Esophagus squamous epithelium (tissue), 5 donors: ENCODE measurements around the gene SOX12. TPM values are rescaled to one million over a fixed set of nuclear protein-coding genes. Genes with fewer than 3 reads are reported as not detected.
"Not testable (repeated sequence)": the region's sequence is repeated elsewhere in the genome, so short reads cannot be mapped to it uniquely, and the experiment has no call there.

Experiments used
- DNase-seq: peaks from one replicate; lab custom pipeline; 2025; lab: John Stamatoyannopoulos, UW
- H3K27ac ChIP-seq, 4 donors: fragments of 200-600 bp; sonication (generic); one replicate each; pipeline ENCODE4 v1.5.1; 2016 to 2019; ENCODE audit warnings: mild to moderate bottlenecking in 1 of 4
- H3K27me3 ChIP-seq, 4 donors: fragments of 200-600 bp; sonication (generic); 1 replicate in 3 of 4; 2 replicates in 1 of 4; pipeline versions ENCODE4 v1.5.1 to v1.6.0; 2017 to 2021; ENCODE audit warnings: antibody characterized with exemption in 1 of 4
- H3K36me3 ChIP-seq, 3 donors: fragments of 200-600 bp; sonication (generic); one replicate each; pipeline ENCODE4 v1.5.1; 2016 to 2019
- H3K4me1 ChIP-seq, 3 donors: fragments of 200-600 bp; sonication (generic); one replicate each; pipeline ENCODE4 v1.5.1; 2017 to 2019
- H3K4me3 ChIP-seq, 4 donors: fragments of 200-600 bp; sonication (generic); 1 replicate in 3 of 4; 2 replicates in 1 of 4; pipeline ENCODE4 v1.5.1; 2016 to 2019; ENCODE audit warnings: mild to moderate bottlenecking in 2 of 4, moderate library complexity in 1 of 4
- H3K9me3 ChIP-seq, 3 donors: fragments of 200-600 bp; sonication (generic); one replicate each; pipeline ENCODE4 v1.5.1; 2016 to 2019
- CTCF ChIP-seq, 6 experiments: fragments of 450-650 bp in 4 of 6; fragments of 200-600 bp in 2 of 6; sonication (generic) in 2 of 6; IDR thresholded peaks; one replicate each; pipeline ENCODE4 v1.5.1; 2016 to 2019; ENCODE audit warnings: antibody characterized with exemption in 6 of 6, mild to moderate bottlenecking in 4 of 6, moderate library complexity in 4 of 6
- POLR2A ChIP-seq, 4 donors: fragments of 450-650 bp; IDR thresholded peaks; one replicate each; pipeline ENCODE4 v1.6.1; 2017; ENCODE audit warnings: antibody characterized with exemption in 4 of 4, mild to moderate bottlenecking in 4 of 4, moderate library complexity in 3 of 4
- WGBS, 2 donors: methylation state at CpG; one replicate each; pipeline ENCODE4 v1.1.5; 2018; 5-methylcytosine and 5-hydroxymethylcytosine counted together
- intact Hi-C: fragments of 100-400 bp; cut with DNase I; formaldehyde crosslinking; loops from one replicate; pipeline ENCODE4 v1.15.0; 2022
- total RNA-seq, 4 donors: library from RNA; depleted of rRNA; stranded (reverse); fragments of >200 nt; gene quantifications; one replicate each; pipeline ENCODE4 v1.1.0, GENCODE V29; 2016
- donor health status: DM: yes; HTN: yes; CAD: no.

SOX12 gene
- total RNA-seq, 4 donors from 2014 or later = 2.1 to 3.8 (median 3.3) TPM

GRCh38 chr20:370977-371754 lies 45.8 kb downstream of the SOX12 start:
- Histone ChIP-seq H3K27ac (peak overlapping the region; percentile 32 to 64 (median 54)), H3K27me3 (no peaks in the 10 kb centered on the region), H3K4me1 (peaks cover 20 to 43% (median 21%) of the 10 kb centered on the region in 3 donors), H3K9me3 (no peaks in the 10 kb centered on the region), H3K4me3 (no peak overlapping the region), H3K36me3 (no peaks in the 10 kb centered on the region)
- no peak for TF ChIP-seq CTCF (IDR thresholded peaks at IDR 0.05)
- no peak for TF ChIP-seq POLR2A (IDR thresholded peaks at IDR 0.05)
- DNase-seq = no peak
- 82 to 87% methylated on average over 3 to 6 of the region's 7 CpGs for WGBS, 2 donors
- intact Hi-C loops = no loop called here

GRCh38 chr20:371755-372542 lies 46.6 kb downstream of the SOX12 start:
- DNase-seq = no peak
- intact Hi-C loops = no loop called here
- no peak overlapping the region for H3K4me3 ChIP-seq
- peaks cover 20 to 35% (median 21%) of the 10 kb centered on the region in 3 donors for H3K4me1 ChIP-seq
- peak overlapping the region; percentile 48 to 64 (median 60) for H3K27ac ChIP-seq
- no peaks in the 10 kb centered on the region for H3K27me3 ChIP-seq
- WGBS, 2 donors = 56 to 61% methylated on average over 3 to 7 of the region's 10 CpGs
- no peaks in the 10 kb centered on the region for H3K36me3 ChIP-seq
- no peaks in the 10 kb centered on the region for H3K9me3 ChIP-seq
- TF ChIP-seq POLR2A (IDR thresholded peaks at IDR 0.05) (no peak), CTCF (IDR thresholded peaks at IDR 0.05) (no peak)

GRCh38 chr20:372543-373082 lies 47.3 kb downstream of the SOX12 start:
- H3K27ac ChIP-seq = peak overlapping the region; percentile 48 to 64 (median 60)
- H3K4me1 ChIP-seq = peaks cover 20 to 29% (median 21%) of the 10 kb centered on the region in 3 donors
- WGBS, 2 donors = 86 to 92% methylated on average over 8 to 10 of the region's 11 CpGs
- intact Hi-C loops, H3K27me3 ChIP-seq, H3K9me3 ChIP-seq, H3K4me3 ChIP-seq, H3K36me3 ChIP-seq, DNase-seq: not testable (repeated sequence)

GRCh38 chr20:373171-373890 lies 48.0 kb downstream of the SOX12 start:
- intact Hi-C loops = no loop called here
- Histone ChIP-seq H3K36me3 (no peaks in the 10 kb centered on the region), H3K27me3 (no peaks in the 10 kb centered on the region), H3K9me3 (no peaks in the 10 kb centered on the region), H3K27ac (peak overlapping the region; percentile 48 to 64 (median 60)), H3K4me1 (peaks cover 20 to 29% (median 21%) of the 10 kb centered on the region in 3 donors), H3K4me3 (no peak overlapping the region)
- no peak for DNase-seq
- WGBS, 2 donors = 43 to 59% methylated on average over 6 to 9 of the region's 9 CpGs
- TF ChIP-seq POLR2A (IDR thresholded peaks at IDR 0.05) (no peak), CTCF (IDR thresholded peaks at IDR 0.05) (no peak)

GRCh38 chr20:375265-375889 lies 50.0 kb downstream of the SOX12 start:
- Histone ChIP-seq H3K27me3 (no peaks in the 10 kb centered on the region), H3K27ac (no peak overlapping the region), H3K9me3 (no peaks in the 10 kb centered on the region), H3K4me3 (no peak overlapping the region), H3K36me3 (no peaks in the 10 kb centered on the region), H3K4me1 (peaks cover 20 to 35% (median 21%) of the 10 kb centered on the region in 3 donors)
- intact Hi-C loops = no loop called here
- no peak for DNase-seq
- WGBS, 2 donors = 74 to 83% methylated on average over 10 of the region's 10 CpGs
- TF ChIP-seq POLR2A (IDR thresholded peaks at IDR 0.05) = no peak
- no peak for TF ChIP-seq CTCF (IDR thresholded peaks at IDR 0.05)
